GM11168 (cell line): Measurements from ENCODE around the gene FBXO34.
"Not testable (repeated sequence)": the region's sequence is repeated elsewhere in the genome, so short reads cannot be mapped to it uniquely, and the experiment has no call there.

Experiments
- in situ Hi-C: fragments of 300-500 bp; cut with MboI; formaldehyde crosslinking; loops from one replicate; pipeline ENCODE4 v1.12.0; 2022; ENCODE audit warnings: low sequenced_read_pairs; ENCODE audit not compliant: unreplicated experiment

FBXO34 gene

DNA sequence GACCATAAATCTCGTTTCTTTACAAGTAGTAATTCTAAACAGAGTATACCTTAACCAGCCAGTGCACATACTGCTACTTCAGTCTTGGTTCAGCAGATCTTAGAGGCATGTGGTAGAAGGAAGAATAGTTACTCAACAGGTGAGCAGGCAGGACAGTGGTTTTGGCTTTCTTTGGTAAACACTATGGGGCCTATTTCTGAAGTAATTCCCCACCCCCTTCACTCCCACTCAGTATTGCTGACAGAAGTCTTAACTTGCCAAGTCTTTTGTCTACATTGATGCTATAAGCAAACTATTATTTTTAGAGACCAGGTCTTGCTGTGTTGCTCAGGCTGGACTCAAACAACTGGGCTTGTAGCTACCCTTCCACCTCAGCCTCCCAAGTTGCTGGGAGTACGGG lies 68.5 kb downstream of the FBXO34 start:
- in situ Hi-C loops = no loop called here

DNA sequence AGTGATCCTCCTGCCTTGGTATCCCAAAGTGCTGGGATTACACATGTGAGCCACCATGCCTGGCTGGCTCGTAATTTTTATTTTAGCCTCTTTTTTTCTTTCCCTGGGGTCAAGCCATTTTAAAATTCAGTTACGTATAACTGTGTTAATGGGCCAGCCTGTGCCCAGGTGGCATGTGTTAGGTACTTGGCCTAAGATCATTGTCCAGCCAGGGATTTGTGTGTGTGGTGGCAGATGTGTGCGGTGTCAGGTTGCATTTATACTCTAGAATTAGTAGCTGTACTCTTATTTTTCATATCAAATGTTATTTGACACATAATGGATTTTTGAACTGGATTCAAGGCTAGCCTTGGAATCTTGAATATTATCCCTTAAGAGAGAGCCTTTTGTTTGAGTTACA lies 69.3 kb downstream of the FBXO34 start:
- in situ Hi-C loops = no loop called here

DNA sequence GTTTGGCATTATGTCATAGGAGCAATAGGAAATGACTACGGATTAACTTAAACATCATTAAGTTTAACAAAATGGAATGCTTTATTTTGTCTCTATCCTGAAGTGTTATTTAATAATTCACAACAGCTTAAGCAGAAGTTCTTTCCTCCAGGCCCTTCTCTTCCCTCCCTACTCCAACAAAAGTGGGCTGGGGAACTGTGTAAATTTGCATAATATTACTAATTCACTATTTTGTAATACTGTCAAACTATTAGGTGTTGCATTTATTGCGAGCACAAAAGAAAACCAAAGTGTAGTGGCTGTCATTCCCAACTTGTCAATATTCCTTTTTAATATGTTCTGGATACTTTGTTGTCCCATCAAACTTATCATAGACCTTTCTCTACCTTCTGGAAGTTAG lies 70.6 kb downstream of the FBXO34 start:
- in situ Hi-C loops = no loop called here

DNA sequence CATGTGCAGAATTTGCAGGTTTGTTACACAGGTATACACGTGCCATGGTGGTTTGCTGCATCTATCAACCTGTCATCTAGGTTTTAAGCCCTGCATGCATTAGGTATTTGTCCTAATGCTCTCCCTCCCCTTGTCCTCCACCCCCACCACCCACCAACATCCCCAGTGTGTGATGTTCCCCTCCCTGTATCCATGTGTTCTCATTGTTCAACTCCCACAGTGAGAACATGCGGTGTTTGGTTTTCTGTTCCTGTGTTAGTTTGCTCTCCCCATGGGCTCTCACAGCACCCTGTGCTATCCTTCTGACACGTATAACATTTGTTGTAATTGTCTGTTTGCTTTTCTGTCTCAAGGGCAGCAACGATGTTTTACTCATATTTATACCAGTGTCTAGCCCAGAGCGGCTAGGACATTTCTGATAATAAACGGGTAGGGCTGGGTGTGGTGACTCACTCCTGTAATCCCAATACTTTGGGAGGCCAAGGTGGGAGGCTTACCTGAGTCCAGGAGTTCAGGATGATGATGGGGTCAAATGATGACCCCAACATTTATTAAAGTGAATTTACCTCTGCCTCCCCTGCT lies 73.5 kb downstream of the FBXO34 start:
- in situ Hi-C loops = not testable (repeated sequence)

DNA sequence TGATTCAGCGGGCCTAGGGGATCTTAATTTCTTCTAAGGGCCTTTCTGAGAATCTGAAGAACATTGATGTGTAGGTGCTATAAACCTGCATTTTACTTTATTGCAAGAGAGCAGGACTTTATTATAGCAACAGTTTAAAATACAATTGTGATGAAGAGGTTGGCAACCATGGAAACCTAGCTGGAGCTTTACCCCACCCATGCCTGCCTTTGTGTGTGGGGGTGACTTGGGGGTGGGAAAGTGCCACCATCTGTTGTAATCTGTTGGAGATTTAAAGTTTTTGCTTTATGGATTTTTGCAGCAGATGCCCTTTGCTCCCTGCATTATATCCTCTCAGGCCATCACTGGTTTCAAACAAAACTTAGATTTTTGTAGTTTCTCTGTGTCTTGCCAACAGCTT lies 75.8 kb downstream of the FBXO34 start:
- in situ Hi-C loops = no loop called here

DNA sequence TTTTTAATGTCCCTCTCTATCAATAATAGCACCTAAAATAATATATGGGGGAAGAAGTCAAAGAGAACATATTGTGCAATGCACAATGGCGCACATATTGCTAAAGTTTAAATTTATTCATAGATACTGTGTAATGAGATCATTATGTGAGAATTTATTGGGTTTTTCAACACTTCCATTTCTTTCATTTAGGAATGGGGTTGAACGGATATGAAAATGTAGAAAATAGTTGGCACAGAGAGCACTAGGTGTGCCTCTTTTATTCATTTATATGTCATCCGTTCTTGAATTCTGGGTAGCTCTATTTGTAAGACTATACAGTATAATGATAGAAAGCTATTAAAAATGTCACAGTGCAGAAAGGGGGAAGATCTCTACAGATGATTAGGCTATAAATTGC lies 76.5 kb downstream of the FBXO34 start:
- in situ Hi-C loops = no loop called here

DNA sequence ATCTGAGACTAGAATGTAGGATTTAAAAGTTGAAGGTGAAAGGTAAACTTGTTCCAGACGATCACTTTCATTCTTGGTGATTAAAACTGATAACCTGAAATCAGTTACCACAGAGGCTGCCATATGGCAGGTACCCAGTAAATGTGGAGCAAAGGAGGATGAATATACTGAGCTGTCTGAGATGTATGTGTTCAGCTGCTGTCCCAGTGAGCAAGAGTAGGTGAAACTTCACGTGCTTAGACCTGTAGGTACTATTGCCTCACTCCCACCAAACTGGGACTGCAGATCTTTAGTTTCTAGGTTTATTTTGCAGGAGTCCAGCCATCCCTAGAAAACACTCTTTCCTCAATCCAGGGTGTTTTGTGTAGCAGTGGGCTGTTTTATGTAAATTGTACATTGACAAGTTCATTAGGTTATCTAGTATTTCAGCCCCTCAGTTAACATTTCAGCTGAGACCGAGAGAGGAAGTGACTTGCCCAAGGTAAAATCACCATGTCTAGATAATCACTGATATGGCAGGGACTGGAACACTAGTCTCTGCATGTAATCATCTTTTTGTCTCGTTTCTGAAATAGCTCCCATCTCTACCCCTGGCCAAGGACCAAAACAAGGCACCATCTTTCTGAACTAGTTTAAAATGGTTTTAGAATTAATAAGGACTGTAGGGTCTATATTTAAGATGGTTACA lies 77.7 kb downstream of the FBXO34 start:
- in situ Hi-C loops = no loop called here

DNA sequence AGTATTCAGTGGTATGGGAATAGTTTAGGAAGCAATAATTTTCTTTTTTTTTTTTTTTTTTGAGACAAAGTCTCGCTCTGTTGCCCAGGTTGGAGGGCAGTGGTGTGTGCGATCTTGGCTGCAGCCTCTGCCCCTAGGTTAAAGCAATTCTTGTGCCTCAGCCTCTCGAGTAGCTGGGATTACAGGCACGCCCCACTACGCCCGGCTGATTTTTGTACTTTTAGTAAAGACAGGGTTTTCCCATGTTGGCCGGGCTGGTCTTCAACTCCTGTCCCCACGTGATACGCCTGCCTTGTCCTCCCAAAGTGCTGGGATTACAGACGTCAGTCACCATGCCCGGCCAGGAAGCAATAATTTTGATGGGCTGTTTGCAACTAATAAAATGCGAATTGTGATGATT lies 78.3 kb downstream of the FBXO34 start:
- in situ Hi-C loops = no loop called here

DNA sequence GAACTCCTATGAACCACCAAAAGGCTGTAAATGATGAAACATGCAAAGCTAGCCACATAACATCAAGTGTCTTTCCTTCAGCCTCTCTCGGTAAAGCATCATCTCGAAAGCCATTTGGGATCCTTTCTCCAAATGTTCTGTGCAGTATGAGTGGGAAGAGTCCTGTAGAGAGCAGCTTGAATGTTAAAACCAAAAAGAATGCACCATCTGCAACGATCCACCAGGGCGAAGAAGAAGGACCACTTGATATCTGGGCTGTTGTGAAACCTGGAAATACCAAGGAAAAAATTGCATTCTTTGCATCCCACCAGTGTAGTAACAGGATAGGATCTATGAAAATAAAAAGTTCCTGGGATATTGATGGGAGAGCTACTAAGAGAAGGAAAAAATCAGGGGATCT lies 79.2 kb downstream of the FBXO34 start:
- in situ Hi-C loops = loop anchor here (10.0 kb wide), 1 partner anchor 96 kb away; no protein-coding TSS in a partner anchor

DNA sequence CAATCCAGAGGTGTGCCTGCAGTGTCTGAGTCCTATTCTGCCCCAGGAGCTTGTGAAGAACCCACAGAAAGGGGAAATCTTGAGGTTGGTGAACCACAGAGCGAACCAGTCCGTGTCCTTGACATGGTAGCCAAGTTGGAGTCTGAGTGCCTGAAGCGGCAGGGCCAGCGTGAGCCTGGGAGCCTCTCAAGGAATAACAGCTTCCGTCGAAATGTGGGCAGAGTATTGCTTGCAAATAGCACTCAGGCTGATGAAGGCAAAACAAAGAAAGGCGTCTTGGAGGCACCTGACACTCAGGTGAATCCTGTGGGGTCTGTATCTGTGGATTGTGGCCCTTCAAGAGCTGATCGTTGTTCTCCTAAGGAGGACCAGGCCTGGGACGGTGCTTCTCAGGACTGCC lies 79.9 kb downstream of the FBXO34 start:
- in situ Hi-C loops = loop anchor here (10.0 kb wide), 1 partner anchor 96 kb away; no protein-coding TSS in a partner anchor

DNA sequence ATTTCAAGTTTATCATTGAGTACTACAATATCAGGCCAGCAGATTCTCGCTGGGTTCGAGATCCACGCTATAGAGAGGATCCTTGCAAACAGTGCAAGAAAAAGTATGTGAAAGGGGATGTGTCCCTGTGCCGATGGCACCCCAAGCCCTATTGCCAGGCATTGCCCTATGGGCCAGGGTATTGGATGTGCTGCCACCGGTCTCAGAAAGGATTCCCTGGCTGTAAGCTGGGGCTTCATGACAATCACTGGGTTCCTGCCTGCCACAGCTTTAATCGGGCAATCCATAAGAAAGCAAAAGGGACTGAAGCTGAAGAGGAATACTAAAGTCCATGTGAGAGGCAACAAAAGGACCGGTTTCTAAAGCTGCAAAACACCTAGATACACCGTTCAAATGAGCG lies 81.0 kb downstream of the FBXO34 start:
- in situ Hi-C loops = loop anchor here (10.0 kb wide), 1 partner anchor 97 kb away; no protein-coding TSS in a partner anchor

DNA sequence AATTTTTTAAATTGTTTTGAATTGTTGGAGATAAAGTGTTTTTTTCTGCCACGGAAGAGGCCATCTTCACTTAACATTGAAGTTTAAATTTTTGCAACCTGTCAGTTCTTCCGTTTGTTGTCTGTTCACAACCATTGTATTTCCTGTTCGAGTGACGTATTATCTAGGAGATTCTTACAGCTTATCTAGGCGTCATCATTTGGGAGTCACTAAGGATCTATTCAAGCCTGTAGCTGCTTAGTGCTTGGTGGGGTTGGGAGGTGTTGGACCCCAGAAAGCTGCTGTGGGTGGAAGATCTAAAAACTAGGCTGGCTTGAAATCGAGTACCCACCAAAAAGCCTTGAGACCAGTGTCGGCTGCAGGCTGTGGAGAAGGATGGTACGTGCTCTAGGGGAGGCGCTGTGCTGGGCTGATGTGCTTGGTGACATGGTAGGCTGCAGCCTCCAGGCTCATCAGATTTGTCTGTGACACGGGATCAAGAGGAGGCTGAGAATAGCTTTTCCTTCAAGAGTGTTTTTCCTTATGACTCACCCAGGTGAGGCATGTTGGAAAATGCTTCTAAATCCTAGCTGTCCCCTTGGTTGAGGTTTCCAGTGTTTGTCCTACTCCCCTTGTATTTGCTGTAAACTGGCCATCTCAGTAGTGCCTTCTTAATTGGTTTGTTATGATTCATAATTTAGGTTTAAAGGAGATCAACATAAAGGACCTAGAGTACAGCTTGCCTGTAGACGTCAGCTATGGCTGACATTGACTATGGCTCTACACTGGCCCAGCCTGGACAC lies 82.7 kb downstream of the FBXO34 start:
- in situ Hi-C loops = loop anchor here (10.0 kb wide), 1 partner anchor 99 kb away; no protein-coding TSS in a partner anchor

DNA sequence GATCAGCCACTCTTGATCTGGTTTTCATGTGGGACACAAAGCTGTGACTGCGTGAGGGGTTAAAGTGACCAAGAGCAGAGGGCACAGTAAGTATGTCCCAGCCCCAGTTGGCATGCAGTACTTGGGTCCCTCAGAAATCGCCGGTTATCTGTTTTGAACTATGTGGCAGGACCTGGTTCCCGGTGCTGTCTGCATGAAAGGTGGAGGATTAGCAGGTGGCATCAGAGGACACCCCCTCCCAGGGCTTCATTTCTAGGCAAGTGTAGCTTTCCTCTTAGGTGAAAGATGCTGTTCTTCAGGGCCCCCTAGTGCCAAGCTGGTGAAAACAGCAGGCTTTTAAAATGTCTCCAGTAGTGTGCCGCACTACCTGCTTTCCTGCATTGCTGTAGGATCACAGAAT lies 83.3 kb downstream of the FBXO34 start:
- in situ Hi-C loops = loop anchor here (10.0 kb wide), 1 partner anchor 100 kb away; no protein-coding TSS in a partner anchor

DNA sequence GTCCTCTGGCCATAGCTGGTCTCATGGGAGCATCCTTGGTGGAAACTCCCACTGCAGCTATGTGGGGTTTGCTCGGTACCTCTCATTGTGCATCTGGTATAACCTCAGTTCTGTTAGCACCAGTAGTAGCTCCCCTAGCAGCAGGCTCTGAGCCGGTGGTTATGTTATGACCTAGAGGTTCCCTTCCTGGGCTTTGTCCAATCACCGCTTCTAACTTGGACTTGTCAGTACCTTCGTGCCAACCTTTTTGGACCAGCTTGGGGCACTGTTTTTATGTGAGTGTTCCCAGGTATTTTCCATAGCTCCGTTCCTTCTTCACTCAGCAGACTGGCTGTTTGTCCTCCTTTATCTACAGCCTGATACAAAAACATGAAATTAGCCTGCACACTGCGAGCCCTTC lies 84.7 kb downstream of the FBXO34 start:
- in situ Hi-C loops = loop anchor here (10.0 kb wide), 1 partner anchor 101 kb away; no protein-coding TSS in a partner anchor

DNA sequence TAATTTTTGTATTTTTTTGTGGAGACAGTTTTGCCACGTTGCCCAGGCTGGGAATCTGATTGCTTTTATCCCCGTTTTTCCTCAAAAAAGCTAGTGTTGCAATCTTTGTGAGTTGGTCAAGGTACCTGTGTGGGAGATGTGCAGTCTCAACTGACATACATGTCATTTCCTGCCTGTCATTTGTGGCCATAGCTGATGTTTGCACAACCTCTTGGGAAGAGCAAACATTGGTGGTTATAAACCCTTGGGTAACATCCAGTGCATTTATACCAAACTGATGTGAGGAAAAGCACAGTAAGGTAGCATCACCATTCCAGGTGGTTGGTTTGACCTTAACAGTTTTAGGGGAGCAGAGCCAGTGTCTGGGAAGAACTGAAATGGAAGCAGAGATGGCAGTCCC lies 85.7 kb downstream of the FBXO34 start:
- in situ Hi-C loops = loop anchor here (10.0 kb wide), 1 partner anchor 102 kb away; no protein-coding TSS in a partner anchor

DNA sequence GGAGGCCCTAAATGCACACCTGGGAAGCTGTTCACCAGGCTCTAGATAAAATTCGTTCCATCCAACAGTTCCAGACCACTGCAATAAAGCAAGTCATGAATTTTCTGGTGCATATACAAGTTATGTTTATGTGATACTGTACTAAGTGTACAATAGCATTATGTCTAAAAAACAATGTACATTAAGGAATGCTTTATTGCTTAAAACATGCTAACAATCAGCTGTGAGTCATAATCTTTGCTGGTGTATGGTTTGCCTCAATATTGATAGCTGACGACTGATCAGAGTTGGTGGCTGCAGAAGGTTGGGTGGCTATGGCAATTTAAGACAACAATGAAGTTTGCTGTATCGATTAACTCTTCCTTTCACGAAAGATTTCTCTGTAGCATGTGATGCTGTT lies 88.1 kb downstream of the FBXO34 start:
- in situ Hi-C loops = loop anchor here (10.0 kb wide), 1 partner anchor 105 kb away; no protein-coding TSS in a partner anchor

DNA sequence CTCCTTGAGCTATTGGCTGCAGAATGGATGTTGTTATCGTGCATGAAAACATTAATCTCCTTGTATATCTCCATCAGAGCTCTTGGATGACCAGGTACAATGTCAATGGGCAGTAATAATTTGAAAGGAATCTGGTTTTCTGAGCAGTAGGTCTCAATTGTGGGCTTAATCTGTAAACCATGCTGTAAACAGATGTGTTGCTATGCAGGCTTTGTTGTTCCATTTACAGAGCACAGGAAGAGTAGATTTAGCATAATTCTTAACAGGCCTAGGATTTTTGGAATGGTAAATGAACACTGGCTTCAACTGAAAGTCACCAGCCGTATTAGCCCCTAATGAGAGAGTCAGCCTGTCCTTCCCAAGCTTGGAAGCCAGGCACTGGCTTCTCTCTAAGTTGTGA lies 90.0 kb downstream of the FBXO34 start:
- in situ Hi-C loops = no loop called here

DNA sequence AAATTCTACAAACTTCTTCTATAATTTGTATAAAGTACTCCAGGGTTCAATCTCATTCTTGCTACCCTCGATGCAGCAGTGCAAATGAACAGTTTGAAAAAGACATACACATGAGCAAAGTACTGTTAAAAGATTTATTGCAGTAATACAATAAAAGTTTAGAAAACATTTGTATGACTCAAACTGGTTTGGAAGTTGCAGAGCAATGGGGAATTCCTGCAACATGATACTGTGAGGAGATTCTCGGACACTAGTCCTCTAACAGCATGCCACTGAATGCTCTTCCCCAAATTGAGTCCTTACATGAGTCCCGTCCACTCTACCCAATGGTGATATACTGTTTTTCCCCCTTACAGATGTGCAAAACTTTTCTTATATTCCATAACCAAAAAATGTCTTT lies 95.0 kb downstream of the FBXO34 start:
- in situ Hi-C loops = no loop called here

DNA sequence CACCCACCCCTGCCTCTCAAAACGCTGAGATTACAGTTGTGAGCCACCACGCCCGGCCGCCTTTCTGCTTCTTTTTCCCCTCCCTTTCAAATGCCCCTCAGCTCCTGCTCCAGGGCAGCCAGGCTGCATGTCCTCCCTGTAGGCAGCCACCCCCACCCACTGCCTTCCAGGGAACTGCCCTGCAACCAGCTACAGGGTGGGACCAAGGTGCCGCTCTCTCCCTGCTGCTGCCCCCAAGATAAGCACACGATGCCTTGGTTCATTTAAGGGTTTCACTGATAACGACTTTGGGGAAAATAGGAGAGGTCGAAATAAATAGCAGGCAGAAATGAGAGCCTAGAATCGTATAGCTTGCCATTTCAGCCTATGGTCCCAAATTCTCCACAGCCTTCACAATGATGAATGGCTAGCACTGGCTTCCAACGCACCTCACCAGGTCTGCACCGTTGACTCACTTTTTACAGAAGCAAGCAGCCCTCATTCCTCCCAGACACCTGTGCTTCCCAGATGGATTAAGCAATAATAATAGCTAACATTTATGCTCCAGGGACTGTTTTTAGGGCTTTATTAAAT lies 99.7 kb downstream of the FBXO34 start:
- in situ Hi-C loops = no loop called here

DNA sequence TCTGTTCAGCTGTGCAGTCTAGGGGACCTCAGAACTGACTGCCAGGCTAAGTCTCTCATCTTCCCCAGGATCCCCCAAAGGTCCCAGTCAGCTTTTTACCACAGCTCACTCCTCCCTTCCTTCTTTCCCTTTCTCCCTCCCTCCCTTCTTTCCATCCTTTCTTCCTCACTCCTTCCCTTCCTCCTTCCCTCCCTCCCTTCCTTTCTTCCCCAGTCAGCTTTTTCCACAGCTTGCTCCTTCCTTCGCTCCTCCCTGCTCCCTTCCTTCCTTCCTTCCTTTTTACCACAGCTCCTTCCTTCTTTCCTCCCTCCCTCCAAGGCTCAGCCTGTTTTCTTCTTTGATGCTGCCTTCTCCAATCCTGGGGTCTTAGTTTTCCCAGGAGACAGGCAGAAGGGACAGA lies 101.2 kb downstream of the FBXO34 start:
- in situ Hi-C loops = no loop called here

DNA sequence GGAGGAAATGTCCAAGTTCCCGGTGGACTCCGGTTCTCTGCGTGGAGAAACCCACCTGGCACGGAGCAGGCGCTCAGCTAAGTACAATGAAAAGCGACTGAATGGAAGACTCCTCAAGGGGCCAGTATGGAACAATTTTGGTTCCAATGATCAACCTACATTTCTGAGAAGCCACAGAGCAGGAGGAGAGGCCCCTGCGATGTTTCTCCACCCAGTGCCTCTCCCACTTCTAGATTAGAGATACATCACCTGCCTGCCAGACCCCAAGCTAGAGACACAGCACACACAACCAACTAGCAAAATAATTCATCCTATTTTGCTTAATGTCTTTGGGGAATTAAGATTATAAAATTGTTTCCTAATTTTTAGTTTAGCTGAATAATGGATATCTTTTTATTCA lies 101.6 kb downstream of the FBXO34 start:
- in situ Hi-C loops = no loop called here
